H9 (cell line): ENCODE measurements around the gene GBA2. TPM values are rescaled to one million over a fixed set of nuclear protein-coding genes. Genes with fewer than 3 reads are reported as not detected.

ENCODE experiments used
- DNase-seq: peaks from one replicate; pipeline ENCODE4 v3.0.0-alpha.2; 2017
- H2AFZ ChIP-seq: one replicate; pipeline ENCODE4 v1.6.1; 2013; ENCODE audit warnings: mild to moderate bottlenecking, low read length, control low read depth, moderate library complexity
- H2AK5ac ChIP-seq: 2 replicates; pipeline ENCODE4 v1.6.1; 2013; ENCODE audit warnings: low read length, control low read depth, mixed read lengths; ENCODE audit not compliant: insufficient read length
- H2BK120ac ChIP-seq: one replicate; pipeline ENCODE4 v1.6.1; 2013; ENCODE audit warnings: low read depth, mild to moderate bottlenecking, low read length, control low read depth, inconsistent platforms; ENCODE audit not compliant: poor library complexity, severe bottlenecking
- H2BK12ac ChIP-seq: 2 replicates; pipeline ENCODE4 v1.6.1; 2013; ENCODE audit warnings: low read length, control low read depth, mixed read lengths, low read depth; ENCODE audit not compliant: insufficient read length
- H2BK15ac ChIP-seq: 2 replicates; pipeline ENCODE4 v1.6.1; 2013; ENCODE audit warnings: low read depth, low read length, control low read depth
- H2BK20ac ChIP-seq: one replicate; pipeline ENCODE4 v1.6.1; 2013; ENCODE audit warnings: low read depth, mild to moderate bottlenecking, low read length, control low read depth, inconsistent platforms; ENCODE audit not compliant: poor library complexity, severe bottlenecking
- H2BK5ac ChIP-seq: 2 replicates; pipeline ENCODE4 v1.6.1; 2013; ENCODE audit warnings: low read length, control low read depth, mixed read lengths; ENCODE audit not compliant: insufficient read length
- H3K14ac ChIP-seq: 2 replicates; pipeline ENCODE4 v1.6.1; 2013; ENCODE audit warnings: low read length, control low read depth; ENCODE audit not compliant: insufficient read depth
- H3K18ac ChIP-seq: 2 replicates; pipeline ENCODE4 v1.6.1; 2013; ENCODE audit warnings: low read depth, mild to moderate bottlenecking, mixed read lengths, low read length, control low read depth; ENCODE audit not compliant: insufficient read length
- H3K23ac ChIP-seq: 2 replicates; pipeline ENCODE4 v1.6.1; 2013; ENCODE audit warnings: low read length, control low read depth, mixed read lengths, low read depth; ENCODE audit not compliant: insufficient read length
- H3K23me2 ChIP-seq: 2 replicates; pipeline ENCODE4 v1.6.1; 2013; ENCODE audit warnings: low read depth, mild to moderate bottlenecking, mixed read lengths, low read length, control low read depth; ENCODE audit not compliant: insufficient read length, poor library complexity, severe bottlenecking
- H3K27ac ChIP-seq: 2 replicates; pipeline ENCODE4 v1.5.1; 2013; ENCODE audit warnings: low read length, control low read depth, mixed read lengths, low read depth; ENCODE audit not compliant: insufficient read length
- H3K27me3 ChIP-seq: 2 replicates; pipeline ENCODE4 v1.6.1; 2013; ENCODE audit warnings: low read length, control low read depth, inconsistent platforms; ENCODE audit not compliant: insufficient read depth
- H3K4ac ChIP-seq: 2 replicates; pipeline ENCODE4 v1.6.1; 2013; ENCODE audit warnings: low read depth, mild to moderate bottlenecking, control low read depth, inconsistent platforms, low read length, moderate library complexity
- H3K4me1 ChIP-seq: 2 replicates; pipeline ENCODE4 v1.6.1; 2013; ENCODE audit warnings: low read length, control low read depth, inconsistent platforms; ENCODE audit not compliant: insufficient read depth
- H3K4me2 ChIP-seq: 2 replicates; pipeline ENCODE4 v1.6.1; 2013; ENCODE audit warnings: low read length, control low read depth, mixed read lengths; ENCODE audit not compliant: insufficient read length, insufficient read depth
- H3K56ac ChIP-seq: 2 replicates; pipeline ENCODE4 v1.6.1; 2013; ENCODE audit warnings: low read depth, mild to moderate bottlenecking, mixed read lengths, low read length, control low read depth; ENCODE audit not compliant: insufficient read length
- H3K79me1 ChIP-seq: 2 replicates; pipeline ENCODE4 v1.6.1; 2013; ENCODE audit warnings: low read depth, mild to moderate bottlenecking, moderate library complexity, low read length, control low read depth, inconsistent platforms; ENCODE audit not compliant: insufficient read depth, poor library complexity, severe bottlenecking
- H3K79me2 ChIP-seq: 2 replicates; pipeline ENCODE4 v1.6.1; 2013; ENCODE audit warnings: low read length, control low read depth, inconsistent platforms; ENCODE audit not compliant: insufficient read depth
- H3K9ac ChIP-seq: 2 replicates; pipeline ENCODE4 v1.6.1; 2013; ENCODE audit warnings: low read length, control low read depth, mixed read lengths; ENCODE audit not compliant: insufficient read length; ENCODE audit errors: extremely low read depth
- H3K9me3 ChIP-seq: one replicate; pipeline ENCODE4 v1.6.1; 2013; ENCODE audit warnings: low read depth, low read length, inconsistent platforms; ENCODE audit not compliant: control insufficient read depth
- H3T11ph ChIP-seq: one replicate; pipeline ENCODE4 v1.6.1; 2013; ENCODE audit warnings: mild to moderate bottlenecking, low read length, control low read depth, inconsistent platforms
- H4K20me1 ChIP-seq: one replicate; pipeline ENCODE4 v1.6.1; 2013; ENCODE audit not compliant: control insufficient read depth, insufficient read length, insufficient read depth
- H4K5ac ChIP-seq: 2 replicates; pipeline ENCODE4 v1.6.1; 2013; ENCODE audit warnings: low read depth, mild to moderate bottlenecking, mixed read lengths, low read length, control low read depth; ENCODE audit not compliant: insufficient read length
- H4K8ac ChIP-seq: replicated peaks from 2 replicates; pipeline ENCODE4 v1.6.1; 2013; ENCODE audit warnings: low read length, control low read depth, mixed read lengths, low read depth; ENCODE audit not compliant: insufficient read length
- H4K91ac ChIP-seq: 2 replicates; pipeline ENCODE4 v1.6.1; 2013; ENCODE audit warnings: low read depth, mild to moderate bottlenecking, moderate library complexity, mixed read lengths, low read length, control low read depth; ENCODE audit not compliant: insufficient read length
- H3K27ac Mint-ChIP-seq, 3 experiments: 2 replicates in 2 of 3; 3 replicates in 1 of 3; pipeline ENCODE4 v1.8.0; 2020 to 2021; ENCODE audit warnings: mixed read lengths in 3 of 3, mild to moderate bottlenecking in 1 of 3, moderate library complexity in 1 of 3
- H3K27me3 Mint-ChIP-seq: 2 replicates; pipeline ENCODE4 v1.8.0; 2021; ENCODE audit warnings: low read depth, mild to moderate bottlenecking, moderate library complexity, mixed read lengths
- H3K36me3 Mint-ChIP-seq, 3 experiments: 2 replicates in 2 of 3; 3 replicates in 1 of 3; pipeline ENCODE4 v1.8.0; 2020 to 2021; ENCODE audit warnings: low read depth in 3 of 3, mixed read lengths in 3 of 3; ENCODE audit not compliant: insufficient read depth in 1 of 3
- H3K4me1 Mint-ChIP-seq, 2 experiments: 2 replicates each; pipeline ENCODE4 v1.8.0; 2020; ENCODE audit warnings: mixed read lengths in 2 of 2
- H3K4me3 Mint-ChIP-seq, 2 experiments: 2 replicates in 1 of 2; 3 replicates in 1 of 2; pipeline ENCODE4 v1.8.0; 2020 to 2021; ENCODE audit warnings: mild to moderate bottlenecking in 2 of 2, mixed read lengths in 2 of 2, moderate library complexity in 1 of 2
- H3K9me3 Mint-ChIP-seq, 2 experiments: 2 replicates in 1 of 2; 3 replicates in 1 of 2; pipeline ENCODE4 v1.8.0; 2020; ENCODE audit warnings: mild to moderate bottlenecking in 2 of 2, mixed read lengths in 2 of 2, moderate library complexity in 1 of 2
- CTCF ChIP-seq: fragments of 200-600 bp; sonication (generic); conservative IDR thresholded peaks from 3 replicates; pipeline ENCODE4 v1.8.0; 2021; ENCODE audit warnings: antibody characterized with exemption, mild to moderate bottlenecking
- WGBS: extraction: QIAGEN DNeasy Blood & Tissue Kit; methylation state at CpG from one replicate; pipeline ENCODE4 v1.1.7; 2013; ENCODE audit warnings: missing lambda C conversion rate, low lambda C conversion rate, mixed read lengths; ENCODE audit not compliant: insufficient read length; ENCODE audit errors: extremely low coverage; 5-methylcytosine and 5-hydroxymethylcytosine counted together
- total RNA-seq: library from RNA; stranded (reverse); gene quantifications from 2 replicates; pipeline ENCODE4 v1.2.1, GENCODE V29; 2021

Gene GBA2
- total RNA-seq, 1 experiment from 2014 or later, result 103 TPM

GRCh38 chr9:35759795-35760194 is 10.8 kb upstream of the GBA2 start:
- no peak overlapping the region for H2AK5ac ChIP-seq
- H3K56ac ChIP-seq, result no peak overlapping the region
- H3T11ph ChIP-seq, result no peak overlapping the region
- H3K4me1 Mint-ChIP-seq, result peaks cover 36 to 40% of the 10 kb centered on the region in 2 experiments
- no peak overlapping the region for H2AFZ ChIP-seq
- no peaks in the 10 kb centered on the region for H3K9me3 Mint-ChIP-seq
- H2BK120ac ChIP-seq, result no peak overlapping the region
- H2BK5ac ChIP-seq, result no peak overlapping the region
- WGBS, result no CpG with 5 or more reads among the region's 4 CpGs
- H3K27ac ChIP-seq, result no peak overlapping the region
- no peak overlapping the region for H3K18ac ChIP-seq
- DNase-seq, result no peak
- H3K27me3 ChIP-seq, result no peaks in the 10 kb centered on the region
- H3K23me2 ChIP-seq, result peaks cover 3% of the 10 kb centered on the region
- H3K4ac ChIP-seq, result no peak overlapping the region
- no peak overlapping the region for H4K8ac ChIP-seq
- no peaks in the 10 kb centered on the region for H3K79me1 ChIP-seq
- H4K20me1 ChIP-seq, result no peaks in the 10 kb centered on the region
- H3K4me3 Mint-ChIP-seq, result no peak overlapping the region
- no peak overlapping the region for H3K9ac ChIP-seq
- H3K79me2 ChIP-seq, result no peaks in the 10 kb centered on the region; the same call in 1 of the 2 replicates
- H2BK15ac ChIP-seq, result no peak overlapping the region
- H3K4me2 ChIP-seq, result no peak overlapping the region
- H2BK20ac ChIP-seq, result no peak overlapping the region
- no peak overlapping the region for H3K27ac Mint-ChIP-seq
- H3K23ac ChIP-seq, result no peak overlapping the region
- H4K5ac ChIP-seq, result no peak overlapping the region
- no peak overlapping the region for H4K91ac ChIP-seq
- H3K4me1 ChIP-seq, result no peaks in the 10 kb centered on the region
- no peaks in the 10 kb centered on the region for H3K27me3 Mint-ChIP-seq
- no peak for TF ChIP-seq CTCF
- no peak overlapping the region for H2BK12ac ChIP-seq
- H3K14ac ChIP-seq, result no peak overlapping the region
- no peaks in the 10 kb centered on the region for H3K9me3 ChIP-seq
- H3K36me3 Mint-ChIP-seq, result peaks cover 6 to 7% (median 7%) of the 10 kb centered on the region in 3 experiments; a peak in 6 of 7 replicates
